Measurements from ENCODE around the gene OR4D1. TPM values are rescaled to one million over a fixed set of nuclear protein-coding genes. Genes with fewer than 3 reads are reported as not detected.

Gene OR4D1
- total and polyA plus RNA-seq, 4 donors, result 0.01 to 0.09 TPM; not detected in 2

DNA sequence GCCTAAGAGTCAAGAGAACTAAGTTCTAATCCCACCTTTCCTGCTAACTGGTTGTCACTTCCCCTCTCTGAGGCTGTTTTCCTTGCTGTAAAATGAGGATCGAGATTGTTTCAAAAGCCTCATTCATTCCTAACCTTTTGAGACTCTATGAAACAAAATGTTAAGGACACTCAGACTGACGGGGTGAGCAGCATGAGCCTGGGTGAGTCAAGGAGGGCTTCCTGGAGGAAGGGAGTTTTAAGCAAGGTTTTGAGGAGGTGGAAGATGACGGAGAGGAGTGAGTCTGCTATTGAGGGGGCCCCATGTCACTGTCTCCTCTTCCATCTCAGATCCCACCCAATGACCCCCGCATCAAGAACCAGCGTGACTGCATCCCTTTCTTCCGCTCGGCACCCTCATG lies 48.4 kb downstream of the OR4D1 start:
- 80 to 84% methylated on average over 7 of the region's 7 CpGs for WGBS, 2 donors
- Histone ChIP-seq H3K4me1 (ENCODE audit: control insufficient read depth in 5 of 5, insufficient read depth in 5 of 5, low read length in 5 of 5) (no peaks in the 10 kb centered on the region), H3K27ac (ENCODE audit: low read depth in 1 of 2, low read length in 1 of 2) (no peak overlapping the region), H3K4me3 (no peak overlapping the region), H3K9me3 (ENCODE audit: control insufficient read depth in 4 of 4, insufficient read depth in 3 of 4, low read length in 3 of 4) (peaks cover 0 to 2% (median 0%) of the 10 kb centered on the region in 4 donors), H3K9ac (ENCODE audit: insufficient read depth in 1 of 2, low read length in 2 of 2) (no peak overlapping the region), H3K36me3 (ENCODE audit: control insufficient read depth in 4 of 4, insufficient read depth in 4 of 4, low read length in 4 of 4) (no peaks in the 10 kb centered on the region), H3K27me3 (ENCODE audit: control insufficient read depth in 3 of 3, insufficient read depth in 3 of 3, low read length in 2 of 3) (peaks cover 0 to 5% (median 2%) of the 10 kb centered on the region in 3 donors)
- ATAC-seq (ENCODE audit: insufficient read depth, low FRiP score) (no peak), DNase-seq (no peak)
- TF ChIP-seq, protein P1, sequence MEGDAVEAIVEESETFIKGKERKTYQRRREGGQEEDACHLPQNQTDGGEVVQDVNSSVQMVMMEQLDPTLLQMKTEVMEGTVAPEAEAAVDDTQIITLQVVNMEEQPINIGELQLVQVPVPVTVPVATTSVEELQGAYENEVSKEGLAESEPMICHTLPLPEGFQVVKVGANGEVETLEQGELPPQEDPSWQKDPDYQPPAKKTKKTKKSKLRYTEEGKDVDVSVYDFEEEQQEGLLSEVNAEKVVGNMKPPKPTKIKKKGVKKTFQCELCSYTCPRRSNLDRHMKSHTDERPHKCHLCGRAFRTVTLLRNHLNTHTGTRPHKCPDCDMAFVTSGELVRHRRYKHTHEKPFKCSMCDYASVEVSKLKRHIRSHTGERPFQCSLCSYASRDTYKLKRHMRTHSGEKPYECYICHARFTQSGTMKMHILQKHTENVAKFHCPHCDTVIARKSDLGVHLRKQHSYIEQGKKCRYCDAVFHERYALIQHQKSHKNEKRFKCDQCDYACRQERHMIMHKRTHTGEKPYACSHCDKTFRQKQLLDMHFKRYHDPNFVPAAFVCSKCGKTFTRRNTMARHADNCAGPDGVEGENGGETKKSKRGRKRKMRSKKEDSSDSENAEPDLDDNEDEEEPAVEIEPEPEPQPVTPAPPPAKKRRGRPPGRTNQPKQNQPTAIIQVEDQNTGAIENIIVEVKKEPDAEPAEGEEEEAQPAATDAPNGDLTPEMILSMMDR (IDR thresholded peaks at IDR 0.05; ENCODE audit: control extremely low read depth, extremely low read depth), result no peak

DNA sequence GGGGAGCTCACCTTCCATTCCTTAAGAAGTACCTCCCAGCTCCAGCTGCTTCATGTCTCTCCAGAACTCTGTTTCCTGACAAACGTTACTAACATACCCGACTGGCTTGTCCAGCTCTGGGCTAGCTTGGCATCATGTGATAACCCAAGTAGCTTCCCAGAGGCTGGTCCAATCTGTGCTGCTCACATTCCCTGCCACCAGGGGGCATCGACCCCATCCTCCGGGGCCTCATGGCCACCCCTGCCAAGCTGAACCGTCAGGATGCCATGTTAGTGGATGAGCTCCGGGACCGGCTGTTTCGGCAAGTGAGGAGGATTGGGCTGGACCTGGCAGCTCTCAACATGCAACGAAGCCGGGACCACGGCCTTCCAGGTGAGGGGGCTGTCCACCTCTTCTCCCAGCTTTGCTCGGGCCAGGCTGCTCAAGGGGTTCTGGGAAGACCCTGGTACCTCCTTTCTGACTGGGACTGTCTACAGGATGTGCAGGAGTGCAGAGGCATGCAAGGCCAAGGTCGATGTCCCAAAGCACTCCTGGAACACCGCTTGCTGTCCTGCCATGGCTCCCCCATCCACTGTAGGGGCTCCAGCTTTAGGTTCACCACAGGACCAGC lies 51.9 kb downstream of the OR4D1 start:
- H3K27me3 ChIP-seq (ENCODE audit: control insufficient read depth in 3 of 3, insufficient read depth in 3 of 3, low read length in 2 of 3), result peaks cover 0 to 3% (median 2%) of the 10 kb centered on the region in 3 donors
- 42 to 50% methylated on average over 14 of the region's 14 CpGs for WGBS, 2 donors
- ATAC-seq (ENCODE audit: insufficient read depth, low FRiP score), result peak; percentile 62
- H3K9ac ChIP-seq (ENCODE audit: insufficient read depth in 1 of 2, low read length in 2 of 2), result no peak overlapping the region
- TF ChIP-seq, protein P1 (IDR thresholded peaks at IDR 0.05; ENCODE audit: control extremely low read depth, extremely low read depth), result peak; percentile 14
- no peak overlapping the region for H3K4me3 ChIP-seq
- H3K27ac ChIP-seq (ENCODE audit: low read depth in 1 of 2, low read length in 1 of 2), result no peak overlapping the region
- no peaks in the 10 kb centered on the region for H3K36me3 ChIP-seq (ENCODE audit: control insufficient read depth in 4 of 4, insufficient read depth in 4 of 4, low read length in 4 of 4)
- peak; percentile 22 to 50 (median 30) for DNase-seq
- no peaks in the 10 kb centered on the region for H3K4me1 ChIP-seq (ENCODE audit: control insufficient read depth in 5 of 5, insufficient read depth in 5 of 5, low read length in 5 of 5)
- peaks cover 0 to 2% (median 0%) of the 10 kb centered on the region in 4 donors for H3K9me3 ChIP-seq (ENCODE audit: control insufficient read depth in 4 of 4, insufficient read depth in 3 of 4, low read length in 3 of 4)

DNA sequence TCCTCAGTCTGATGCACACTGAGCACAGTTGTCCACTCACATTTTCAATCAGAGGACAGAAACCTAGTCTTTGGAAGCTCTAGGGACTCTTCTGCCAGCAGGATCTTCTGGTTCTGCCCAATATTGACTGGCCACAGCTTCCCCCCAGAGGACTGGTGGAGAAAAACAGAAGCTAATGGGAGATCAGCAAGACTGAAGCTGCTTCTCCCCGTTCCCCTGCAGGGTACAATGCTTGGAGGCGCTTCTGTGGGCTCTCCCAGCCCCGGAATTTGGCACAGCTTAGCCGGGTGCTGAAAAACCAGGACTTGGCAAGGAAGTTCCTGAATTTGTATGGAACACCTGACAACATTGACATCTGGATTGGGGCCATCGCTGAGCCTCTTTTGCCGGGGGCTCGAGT lies 54.7 kb downstream of the OR4D1 start:
- no peaks in the 10 kb centered on the region for H3K4me1 ChIP-seq (ENCODE audit: control insufficient read depth in 5 of 5, insufficient read depth in 5 of 5, low read length in 5 of 5)
- 87 to 88% methylated on average over 7 of the region's 7 CpGs for WGBS, 2 donors
- peaks cover 0 to 3% (median 0%) of the 10 kb centered on the region in 4 donors for H3K9me3 ChIP-seq (ENCODE audit: control insufficient read depth in 4 of 4, insufficient read depth in 3 of 4, low read length in 3 of 4)
- TF ChIP-seq, protein P1 (IDR thresholded peaks at IDR 0.05; ENCODE audit: control extremely low read depth, extremely low read depth), result no peak
- DNase-seq (no peak), ATAC-seq (ENCODE audit: insufficient read depth, low FRiP score) (no peak)
- H3K27me3 ChIP-seq (ENCODE audit: control insufficient read depth in 3 of 3, insufficient read depth in 3 of 3, low read length in 2 of 3), result peaks cover 0 to 2% (median 0%) of the 10 kb centered on the region in 3 donors
- H3K4me3 ChIP-seq, result no peak overlapping the region
- H3K36me3 ChIP-seq (ENCODE audit: control insufficient read depth in 4 of 4, insufficient read depth in 4 of 4, low read length in 4 of 4), result peaks cover 0 to 17% (median 7%) of the 10 kb centered on the region in 4 donors
- H3K27ac ChIP-seq (ENCODE audit: low read depth in 1 of 2, low read length in 1 of 2), result no peak overlapping the region
- H3K9ac ChIP-seq (ENCODE audit: insufficient read depth in 1 of 2, low read length in 2 of 2), result no peak overlapping the region

Data from lung (tissue), 12 donors.